Measurements from ENCODE around the gene CACUL1.

DNA sequence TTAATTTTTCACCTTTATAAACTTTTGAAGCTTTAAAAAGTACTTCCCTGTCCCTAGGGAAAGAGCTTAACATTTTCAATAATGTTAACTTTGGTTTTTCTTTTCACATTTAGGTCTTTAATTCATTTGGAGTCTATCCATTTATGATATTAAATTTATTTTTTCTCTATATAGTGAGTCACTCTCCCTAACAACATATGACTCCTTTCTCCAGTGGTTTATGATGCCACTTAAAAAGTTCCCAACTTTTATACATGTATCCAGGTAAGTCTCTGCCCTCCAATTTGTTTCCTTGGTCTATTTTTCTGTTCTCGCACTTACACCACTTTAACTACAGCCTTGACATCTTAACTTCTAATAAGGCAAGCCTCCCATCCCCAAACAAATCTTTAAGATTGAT lies 3.5 kb downstream of the CACUL1 start:
- TF ChIP-seq CTCF (IDR thresholded peaks at IDR 0.05; ENCODE audit: low read depth, low read length, poor library complexity, severe bottlenecking): no peak
- no peak for TF ChIP-seq EZH2phosphoT487 (IDR thresholded peaks at IDR 0.05; ENCODE audit: borderline replicate concordance, low read length)
